ENCODE data around the gene NAPSA. TPM values are rescaled to one million over a fixed set of nuclear protein-coding genes. Genes with fewer than 3 reads are reported as not detected.
A peak's percentile ranks its signal among the peaks of the same experiment; 100 is the strongest.
"Not testable (repeated sequence)": the region's sequence is repeated elsewhere in the genome, so short reads cannot be mapped to it uniquely, and the experiment has no call there.

Gene NAPSA
- total RNA-seq, 3 donors from 2014 or later (not counting 1 experiment from before 2014, with no cell fraction given): 0.94 to 1.3 (median 0.95) TPM

DNA sequence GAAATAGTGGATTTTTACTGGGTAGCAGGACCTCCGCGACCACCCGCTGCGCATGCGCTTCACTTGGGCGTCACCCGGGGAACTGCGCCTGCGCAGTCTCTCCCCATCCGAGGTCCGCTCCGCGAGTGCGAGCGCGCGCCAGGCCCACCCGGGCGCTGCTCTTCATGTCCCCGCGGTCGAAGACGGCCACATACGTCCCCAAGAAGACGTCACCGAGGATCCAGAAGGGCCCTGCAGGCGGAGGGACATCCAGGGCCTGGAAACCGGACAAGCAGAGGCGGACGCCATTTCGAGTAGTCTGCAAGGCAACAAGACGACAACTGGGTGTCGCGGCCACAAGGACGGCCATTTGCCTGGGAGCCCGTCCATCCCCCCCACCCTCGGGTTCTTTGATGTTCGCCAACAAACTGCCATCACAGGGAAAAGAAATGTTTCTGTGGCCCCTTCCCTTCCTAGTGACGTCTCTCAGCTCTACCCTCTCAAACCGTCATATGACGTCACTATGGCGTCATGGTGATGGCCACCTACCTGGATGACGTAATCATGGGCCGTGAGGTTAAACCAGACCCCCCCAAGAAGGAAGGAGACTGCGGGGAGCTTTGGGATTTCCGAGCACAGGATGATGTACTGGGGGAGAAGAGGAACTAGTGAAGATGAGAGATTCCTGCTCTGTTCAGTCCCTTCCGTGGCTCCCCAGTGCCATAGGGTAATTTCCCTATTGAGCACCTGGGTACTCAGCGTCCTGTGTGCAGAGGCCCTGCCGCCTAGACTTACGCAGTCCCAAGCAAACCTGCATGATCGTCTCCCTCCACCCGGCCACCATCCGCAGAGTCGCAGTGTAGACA lies 6.7 kb downstream of the NAPSA start:
- H3K27ac Mint-ChIP-seq: peak overlapping the region; percentile 97 to 99
- intact Hi-C loops (cut with micrococcal nuclease): loop anchor here (5.0 kb wide), 2 partner anchors 119 to 199 kb away; partner anchors contain the start of genes EMC10 and GARIN5A
- no peaks in the 10 kb centered on the region for H3K9me3 Mint-ChIP-seq
- WGBS (ENCODE audit: insufficient coverage): 36% methylated on average over 54 of the region's 54 CpGs
- DNase-seq (peak; percentile 78 to 91), ATAC-seq (peak; percentile 21 to 52 (median 46))
- H3K27me3 Mint-ChIP-seq (ENCODE audit: low read depth in 2 of 2): no peaks in the 10 kb centered on the region
- H3K36me3 Mint-ChIP-seq: no peaks in the 10 kb centered on the region
- H3K4me1 Mint-ChIP-seq: peaks cover 36 to 54% of the 10 kb centered on the region in 2 donors
- Histone ChIP-seq H3K4me1 (ENCODE audit: control insufficient read depth, insufficient read depth, low read length) (peaks cover 36% of the 10 kb centered on the region), H3K36me3 (ENCODE audit: control insufficient read depth, insufficient read depth, low read length) (no peaks in the 10 kb centered on the region), H3K27ac (ENCODE audit: low read length) (peak overlapping the region; percentile 95), H3K9me3 (ENCODE audit: control insufficient read depth, insufficient read depth, low read length) (no peaks in the 10 kb centered on the region), H3K4me3 (ENCODE audit: low read length) (peak overlapping the region; percentile 65), H3K27me3 (ENCODE audit: control insufficient read depth, insufficient read depth, low read length) (no peaks in the 10 kb centered on the region)
- TF ChIP-seq CTCF (IDR thresholded peaks at IDR 0.05): no peak
- H3K4me3 Mint-ChIP-seq: peak overlapping the region; percentile 95

- peak overlapping the region; percentile 65 for H3K4me3 ChIP-seq (ENCODE audit: low read length)
- peak overlapping the region; percentile 97 to 99 for H3K27ac Mint-ChIP-seq
- no peaks in the 10 kb centered on the region for H3K27me3 Mint-ChIP-seq (ENCODE audit: low read depth in 2 of 2)
- ATAC-seq: peak; percentile 81 to 91 (median 85)
- H3K36me3 ChIP-seq (ENCODE audit: control insufficient read depth, insufficient read depth, low read length): no peaks in the 10 kb centered on the region
- H3K9me3 Mint-ChIP-seq: no peaks in the 10 kb centered on the region
- H3K27ac ChIP-seq (ENCODE audit: low read length): peak overlapping the region; percentile 95
- H3K36me3 Mint-ChIP-seq: no peaks in the 10 kb centered on the region
- H3K4me1 ChIP-seq (ENCODE audit: control insufficient read depth, insufficient read depth, low read length): peaks cover 31% of the 10 kb centered on the region
- WGBS (ENCODE audit: insufficient coverage): 11% methylated on average over 52 of the region's 54 CpGs
- peaks cover 31 to 46% of the 10 kb centered on the region in 2 donors for H3K4me1 Mint-ChIP-seq
- TF ChIP-seq CTCF (IDR thresholded peaks at IDR 0.05): peak; percentile 88
- DNase-seq: peak; percentile 84 to 93
- intact Hi-C loops (cut with micrococcal nuclease): loop anchor here (1.0 to 5.0 kb wide), 5 partner anchors 57 to 425 kb away; partner anchors contain the start of genes EMC10 and GARIN5A
- H3K4me3 Mint-ChIP-seq: peak overlapping the region; percentile 95
- H3K9me3 ChIP-seq (ENCODE audit: control insufficient read depth, insufficient read depth, low read length): no peaks in the 10 kb centered on the region
- no peaks in the 10 kb centered on the region for H3K27me3 ChIP-seq (ENCODE audit: control insufficient read depth, insufficient read depth, low read length)
Observed at GRCh38 chr19:50357178-50358100, 8.0 kb downstream of the NAPSA start.

DNA sequence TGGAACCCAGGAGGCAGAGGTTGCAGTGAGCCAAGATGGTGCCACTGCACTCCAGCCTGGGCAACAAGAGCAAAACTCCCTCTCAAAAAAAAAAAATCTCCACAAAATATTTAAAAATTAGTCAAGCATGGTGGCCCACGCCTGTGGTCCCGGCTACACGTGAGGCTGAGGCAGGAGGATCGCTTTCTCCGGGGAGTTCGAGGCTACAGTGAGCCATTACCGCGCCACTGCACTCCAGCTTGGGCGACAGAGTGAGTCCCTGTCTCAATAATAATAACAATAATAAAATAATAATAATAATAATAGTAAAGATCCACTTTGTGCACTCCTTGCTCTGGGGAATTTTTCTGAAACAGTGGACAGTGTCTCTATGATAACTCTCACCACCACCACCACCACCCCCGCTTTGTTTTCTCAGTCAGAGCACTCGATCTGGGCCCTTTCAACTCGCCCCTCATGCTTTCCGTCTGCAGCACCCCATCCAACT lies 8.7 kb downstream of the NAPSA start:
- intact Hi-C loops (cut with micrococcal nuclease): loop anchor here (1.0 to 5.0 kb wide), 5 partner anchors 58 to 426 kb away; partner anchors contain the start of genes EMC10 and GARIN5A
- no peaks in the 10 kb centered on the region for H3K9me3 Mint-ChIP-seq
- DNase-seq (peak in 1 of 2 donors; percentile 5), ATAC-seq (no peak)
- peak overlapping the region; percentile 97 to 99 for H3K27ac Mint-ChIP-seq
- no peaks in the 10 kb centered on the region for H3K27me3 Mint-ChIP-seq (ENCODE audit: low read depth in 2 of 2)
- WGBS (ENCODE audit: insufficient coverage): 37% methylated on average over 10 of the region's 13 CpGs
- H3K4me1 Mint-ChIP-seq: peaks cover 31 to 40% of the 10 kb centered on the region in 2 donors
- H3K27me3 ChIP-seq (ENCODE audit: control insufficient read depth, insufficient read depth, low read length): no peaks in the 10 kb centered on the region
- no peaks in the 10 kb centered on the region for H3K36me3 Mint-ChIP-seq
- H3K4me1 ChIP-seq (ENCODE audit: control insufficient read depth, insufficient read depth, low read length): peaks cover 30% of the 10 kb centered on the region
- H3K4me3 ChIP-seq (ENCODE audit: low read length): peak overlapping the region; percentile 65
- H3K27ac ChIP-seq (ENCODE audit: low read length): no peak overlapping the region
- H3K4me3 Mint-ChIP-seq: peak overlapping the region; percentile 95
- no peaks in the 10 kb centered on the region for H3K9me3 ChIP-seq (ENCODE audit: control insufficient read depth, insufficient read depth, low read length)
- no peak for TF ChIP-seq CTCF (IDR thresholded peaks at IDR 0.05)
- H3K36me3 ChIP-seq (ENCODE audit: control insufficient read depth, insufficient read depth, low read length): no peaks in the 10 kb centered on the region

- H3K27me3 Mint-ChIP-seq (ENCODE audit: low read depth in 2 of 2): not testable (repeated sequence)
- 96% methylated on average over 7 of the region's 7 CpGs for WGBS (ENCODE audit: insufficient coverage)
- H3K4me1 Mint-ChIP-seq: peaks cover 11 to 12% of the 10 kb centered on the region in 2 donors
Observed at GRCh38 chr19:50353487-50353880, 12.0 kb downstream of the NAPSA start.

More at GRCh38 chr19:50353487-50353880, 12.0 kb downstream of the NAPSA start:
- H3K36me3 ChIP-seq (ENCODE audit: control insufficient read depth, insufficient read depth, low read length); H3K36me3 Mint-ChIP-seq; H3K9me3 Mint-ChIP-seq; H3K4me3 Mint-ChIP-seq; H3K27ac ChIP-seq (ENCODE audit: low read length); H3K9me3 ChIP-seq (ENCODE audit: control insufficient read depth, insufficient read depth, low read length); intact Hi-C loops (cut with micrococcal nuclease); ATAC-seq; DNase-seq; H3K27ac Mint-ChIP-seq; H3K4me3 ChIP-seq (ENCODE audit: low read length); H3K27me3 ChIP-seq (ENCODE audit: control insufficient read depth, insufficient read depth, low read length): not testable (repeated sequence)
- H3K4me1 ChIP-seq (ENCODE audit: control insufficient read depth, insufficient read depth, low read length): peaks cover 22% of the 10 kb centered on the region

All from natural killer cell (primary cell).